ENCODE data around the gene LAMA2. TPM values are rescaled to one million over a fixed set of nuclear protein-coding genes. Genes with fewer than 3 reads are reported as not detected.

Gene LAMA2
- total RNA-seq, 2 donors from 2014 or later, result 3.6 to 7.5 TPM

- Histone ChIP-seq H3K4me1 (no peaks in the 10 kb centered on the region), H3K9ac (ENCODE audit: low read depth in 2 of 2, low read length in 2 of 2) (no peak overlapping the region), H3K36me3 (no peaks in the 10 kb centered on the region), H3K27me3 (no peaks in the 10 kb centered on the region), H3K4me3 (no peak overlapping the region), H3K9me3 (no peaks in the 10 kb centered on the region), H3K27ac (no peak overlapping the region)
- TF ChIP-seq CTCF (IDR thresholded peaks at IDR 0.05), result no peak
- no peak for DNase-seq
- intact Hi-C loops (cut with DNase I), result loop anchor here (10.0 kb wide), 1 partner anchor 515 kb away; no protein-coding TSS in a partner anchor
Measured at GRCh38 chr6:129239825-129240491, 357.0 kb downstream of the LAMA2 start.

- TF ChIP-seq CTCF (IDR thresholded peaks at IDR 0.05), result no peak
- DNase-seq, result no peak
- Histone ChIP-seq H3K4me1 (no peaks in the 10 kb centered on the region), H3K27ac (no peak overlapping the region), H3K27me3 (no peaks in the 10 kb centered on the region), H3K9me3 (no peaks in the 10 kb centered on the region), H3K36me3 (no peaks in the 10 kb centered on the region), H3K9ac (ENCODE audit: low read depth in 2 of 2, low read length in 2 of 2) (no peak overlapping the region), H3K4me3 (no peak overlapping the region)
- intact Hi-C loops (cut with DNase I), result loop anchor here (10.0 kb wide), 1 partner anchor 516 kb away; no protein-coding TSS in a partner anchor
Measured at GRCh38 chr6:129240492-129240853, 357.5 kb downstream of the LAMA2 start.

- intact Hi-C loops (cut with DNase I), result loop anchor here (10.0 kb wide), 1 partner anchor 518 kb away; no protein-coding TSS in a partner anchor
- no peak for TF ChIP-seq CTCF (IDR thresholded peaks at IDR 0.05)
- Histone ChIP-seq H3K27ac (no peak overlapping the region), H3K4me3 (no peak overlapping the region), H3K9ac (ENCODE audit: low read depth in 2 of 2, low read length in 2 of 2) (no peak overlapping the region), H3K27me3 (no peaks in the 10 kb centered on the region), H3K4me1 (no peaks in the 10 kb centered on the region), H3K9me3 (no peaks in the 10 kb centered on the region), H3K36me3 (no peaks in the 10 kb centered on the region)
- no peak for DNase-seq
Measured at GRCh38 chr6:129242546-129242945, 359.6 kb downstream of the LAMA2 start.

- no peak overlapping the region for H3K4me3 ChIP-seq
Measured at GRCh38 chr6:129243377-129243776, 360.4 kb downstream of the LAMA2 start.

GRCh38 chr6:129248946-129249345, 366.0 kb downstream of the LAMA2 start:
- Histone ChIP-seq H3K27ac (no peak overlapping the region), H3K9ac (ENCODE audit: low read depth in 2 of 2, low read length in 2 of 2) (no peak overlapping the region), H3K9me3 (no peaks in the 10 kb centered on the region), H3K27me3 (no peaks in the 10 kb centered on the region), H3K36me3 (no peaks in the 10 kb centered on the region), H3K4me1 (peaks cover 5% of the 10 kb centered on the region), H3K4me3 (no peak overlapping the region)
- TF ChIP-seq CTCF (IDR thresholded peaks at IDR 0.05), result no peak
- intact Hi-C loops (cut with DNase I), result loop anchor here (10.0 kb wide), 1 partner anchor 524 kb away; no protein-coding TSS in a partner anchor
- DNase-seq, result no peak

More at GRCh38 chr6:129243377-129243776, 360.4 kb downstream of the LAMA2 start:
- no peak for TF ChIP-seq CTCF (IDR thresholded peaks at IDR 0.05)
- no peak for DNase-seq
- Histone ChIP-seq H3K9me3 (no peaks in the 10 kb centered on the region), H3K4me1 (no peaks in the 10 kb centered on the region), H3K27ac (no peak overlapping the region), H3K9ac (ENCODE audit: low read depth in 2 of 2, low read length in 2 of 2) (no peak overlapping the region), H3K27me3 (no peaks in the 10 kb centered on the region), H3K36me3 (no peaks in the 10 kb centered on the region)
- intact Hi-C loops (cut with DNase I), result loop anchor here (10.0 kb wide), 1 partner anchor 519 kb away; no protein-coding TSS in a partner anchor

All from colonic mucosa (tissue), 4 donors.